Ureter (tissue), 1 donor: ENCODE data around the gene ZSCAN25. TPM values are rescaled to one million over a fixed set of nuclear protein-coding genes. Genes with fewer than 3 reads are reported as not detected.

ENCODE experiments used
- total RNA-seq: library from RNA; stranded (reverse); gene quantifications from one replicate; pipeline ENCODE4 v1.2.4, GENCODE V29; 2023
- donor health status: DM: yes; HTN: yes; CAD: no.

ZSCAN25 gene
- total RNA-seq, 1 donor from 2014 or later: 23.1 TPM

Other genes with a start within 250 kb of the ZSCAN25 start
- 94.0 TPM for gene ARPC1B, start 242.2 kb upstream of the ZSCAN25 start, total RNA-seq
- 95.1 TPM for gene PDAP1, start 208.3 kb upstream of the ZSCAN25 start, total RNA-seq
- gene BUD31, start 208.0 kb upstream of the ZSCAN25 start, total RNA-seq: 104 TPM
- 6.6 TPM for gene PTCD1, start 178.1 kb upstream of the ZSCAN25 start, total RNA-seq
- 40.8 TPM for gene CPSF4, start 178.0 kb upstream of the ZSCAN25 start, total RNA-seq
- 261 TPM for gene ATP5MF, start 150.8 kb upstream of the ZSCAN25 start, total RNA-seq
- gene ZNF789, start 144.1 kb upstream of the ZSCAN25 start, total RNA-seq: 20.6 TPM
- 39.8 TPM for gene ZNF394, start 116.7 kb upstream of the ZSCAN25 start, total RNA-seq
- gene ZKSCAN5, start 112.3 kb upstream of the ZSCAN25 start, total RNA-seq: 9.4 TPM
- 8.7 TPM for gene FAM200A, start 64.8 kb upstream of the ZSCAN25 start, total RNA-seq
- 96.5 TPM for gene ZNF655, start 58.3 kb upstream of the ZSCAN25 start, total RNA-seq
- gene TMEM225B, start 18.7 kb upstream of the ZSCAN25 start, total RNA-seq: 2.9 TPM
- 104 TPM for gene CYP3A5, start 63.0 kb downstream of the ZSCAN25 start, total RNA-seq
- gene CYP3A7, start 118.2 kb downstream of the ZSCAN25 start, total RNA-seq: 0.75 TPM
- not detected for gene CYP3A4, start 167.2 kb downstream of the ZSCAN25 start, total RNA-seq
- 0.75 TPM for gene CYP3A43, start 211.1 kb downstream of the ZSCAN25 start, total RNA-seq